ENCODE measurements around the gene ARPC2.

DNA sequence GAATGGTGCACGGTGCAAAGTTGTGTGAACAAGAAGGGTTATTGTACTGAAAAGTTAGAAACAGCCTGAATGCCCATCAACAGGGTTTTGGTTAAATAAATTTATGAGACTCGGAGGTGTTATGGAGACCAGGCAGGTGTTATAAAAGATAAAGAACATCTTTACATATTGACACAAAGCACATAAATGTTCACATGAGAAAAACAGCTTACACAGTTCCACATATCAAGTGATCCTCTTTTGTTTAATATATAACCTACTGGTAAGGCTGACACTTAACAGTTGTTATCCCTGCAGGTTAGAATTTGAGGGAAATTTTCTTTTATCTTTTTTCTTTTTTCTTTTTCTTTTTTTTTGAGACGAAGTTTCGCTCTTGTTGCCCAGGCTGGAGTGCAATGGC, 20.0 kb upstream of the ARPC2 start:
- no peak for TF ChIP-seq POLR2A (IDR thresholded peaks at IDR 0.05)
- TF ChIP-seq, protein P1, sequence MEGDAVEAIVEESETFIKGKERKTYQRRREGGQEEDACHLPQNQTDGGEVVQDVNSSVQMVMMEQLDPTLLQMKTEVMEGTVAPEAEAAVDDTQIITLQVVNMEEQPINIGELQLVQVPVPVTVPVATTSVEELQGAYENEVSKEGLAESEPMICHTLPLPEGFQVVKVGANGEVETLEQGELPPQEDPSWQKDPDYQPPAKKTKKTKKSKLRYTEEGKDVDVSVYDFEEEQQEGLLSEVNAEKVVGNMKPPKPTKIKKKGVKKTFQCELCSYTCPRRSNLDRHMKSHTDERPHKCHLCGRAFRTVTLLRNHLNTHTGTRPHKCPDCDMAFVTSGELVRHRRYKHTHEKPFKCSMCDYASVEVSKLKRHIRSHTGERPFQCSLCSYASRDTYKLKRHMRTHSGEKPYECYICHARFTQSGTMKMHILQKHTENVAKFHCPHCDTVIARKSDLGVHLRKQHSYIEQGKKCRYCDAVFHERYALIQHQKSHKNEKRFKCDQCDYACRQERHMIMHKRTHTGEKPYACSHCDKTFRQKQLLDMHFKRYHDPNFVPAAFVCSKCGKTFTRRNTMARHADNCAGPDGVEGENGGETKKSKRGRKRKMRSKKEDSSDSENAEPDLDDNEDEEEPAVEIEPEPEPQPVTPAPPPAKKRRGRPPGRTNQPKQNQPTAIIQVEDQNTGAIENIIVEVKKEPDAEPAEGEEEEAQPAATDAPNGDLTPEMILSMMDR (IDR thresholded peaks at IDR 0.05): no peak
